HFFc6 (cell line): Measurements from ENCODE around the gene ZKSCAN1. TPM values are rescaled to one million over a fixed set of nuclear protein-coding genes. Genes with fewer than 3 reads are reported as not detected.
A peak's percentile ranks its signal among the peaks of the same experiment; 100 is the strongest.

ENCODE experiments used
- DNase-seq: peaks from one replicate; pipeline ENCODE4 v3.0.0-alpha.2; 2018
- H3K27ac Mint-ChIP-seq: 2 replicates; pipeline ENCODE4 v1.8.0; 2020; ENCODE audit warnings: mild to moderate bottlenecking, mixed read lengths
- H3K27me3 Mint-ChIP-seq: 2 replicates; pipeline ENCODE4 v1.8.0; 2021; ENCODE audit warnings: mild to moderate bottlenecking, moderate library complexity, mixed read lengths; ENCODE audit not compliant: insufficient read depth
- H3K36me3 Mint-ChIP-seq: 2 replicates; pipeline ENCODE4 v1.8.0; 2021; ENCODE audit warnings: low read depth, mixed read lengths
- H3K4me1 Mint-ChIP-seq: 2 replicates; pipeline ENCODE4 v1.8.0; 2020; ENCODE audit warnings: low read depth, mixed read lengths
- H3K4me3 Mint-ChIP-seq: 2 replicates; pipeline ENCODE4 v1.8.0; 2020; ENCODE audit warnings: mild to moderate bottlenecking, moderate library complexity, mixed read lengths
- H3K9me3 Mint-ChIP-seq: 2 replicates; pipeline ENCODE4 v1.8.0; 2020; ENCODE audit warnings: mild to moderate bottlenecking, mixed read lengths
- total RNA-seq, 6 experiments: library from RNA; stranded (reverse); fragmentation: NEBNext Ultra II Directional; extraction: Animal tissue kit (Norgen Biotek cat#: 25700); gene quantifications; 2 replicates in 1 of 6; 3 replicates in 5 of 6; pipeline ENCODE4 v1.2.3, GENCODE V29; 2021
- TF ChIP-seq, protein P1 (sequence below): fragments of 200-600 bp; sonication (generic); IDR thresholded peaks from 2 replicates; pipeline ENCODE4 v1.5.0; 2021; ENCODE audit warnings: antibody characterized with exemption, mild to moderate bottlenecking

Gene ZKSCAN1
- total RNA-seq, 6 experiments from 2014 or later, result 55.9 to 77.4 (median 63.1) TPM

DNA sequence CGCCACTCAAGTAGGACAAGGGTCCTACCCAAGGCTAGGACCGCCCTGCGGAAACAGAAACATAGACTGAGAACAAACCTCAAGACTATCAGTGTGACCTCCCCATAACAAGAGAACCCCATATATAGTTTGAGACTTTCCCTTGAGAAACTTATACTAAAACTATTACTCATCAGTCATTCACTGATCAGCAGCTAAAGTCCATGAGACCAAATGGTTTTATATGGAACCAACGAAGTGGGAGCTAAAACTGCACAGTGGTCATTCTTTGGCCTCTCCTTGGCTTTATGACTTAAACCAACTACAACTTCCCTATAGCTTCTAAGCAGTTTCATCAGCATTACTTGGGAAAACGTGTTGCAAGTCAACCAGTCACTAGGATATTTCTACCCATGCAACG, 20.5 kb downstream of the ZKSCAN1 start:
- H3K4me3 Mint-ChIP-seq, result peak overlapping the region; percentile 71

DNA sequence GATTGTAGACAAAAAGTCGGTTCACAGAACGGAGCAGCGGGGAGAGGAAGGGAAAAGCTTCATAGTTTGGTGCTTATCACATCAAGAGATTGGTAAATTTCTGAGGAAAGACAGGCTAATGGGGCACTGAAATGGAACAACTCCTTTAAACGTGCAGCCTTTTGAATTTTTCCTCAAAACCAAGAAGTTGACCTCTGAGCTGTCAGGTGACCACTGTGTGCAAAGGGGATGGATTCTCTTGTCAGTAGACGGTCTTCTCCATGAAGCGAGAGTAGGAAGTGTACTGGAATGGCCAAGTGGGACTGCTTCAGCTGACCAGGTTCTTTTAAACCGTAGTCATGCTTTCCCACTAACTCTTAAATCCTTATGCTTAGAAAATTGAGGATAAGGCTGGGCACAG, 22.9 kb downstream of the ZKSCAN1 start:
- Mint-ChIP-seq H3K36me3 (peaks cover 42% of the 10 kb centered on the region), H3K4me3 (no peak overlapping the region)

More for the DNA sequence above, 20.5 kb downstream of the ZKSCAN1 start:
- Mint-ChIP-seq H3K9me3 (peaks cover 14% of the 10 kb centered on the region), H3K27me3 (peaks cover 2% of the 10 kb centered on the region; the same call in 1 of the 2 replicates), H3K36me3 (peaks cover 62% of the 10 kb centered on the region), H3K4me1 (peaks cover 50% of the 10 kb centered on the region), H3K27ac (peak overlapping the region; percentile 97)
- TF ChIP-seq, protein P1, sequence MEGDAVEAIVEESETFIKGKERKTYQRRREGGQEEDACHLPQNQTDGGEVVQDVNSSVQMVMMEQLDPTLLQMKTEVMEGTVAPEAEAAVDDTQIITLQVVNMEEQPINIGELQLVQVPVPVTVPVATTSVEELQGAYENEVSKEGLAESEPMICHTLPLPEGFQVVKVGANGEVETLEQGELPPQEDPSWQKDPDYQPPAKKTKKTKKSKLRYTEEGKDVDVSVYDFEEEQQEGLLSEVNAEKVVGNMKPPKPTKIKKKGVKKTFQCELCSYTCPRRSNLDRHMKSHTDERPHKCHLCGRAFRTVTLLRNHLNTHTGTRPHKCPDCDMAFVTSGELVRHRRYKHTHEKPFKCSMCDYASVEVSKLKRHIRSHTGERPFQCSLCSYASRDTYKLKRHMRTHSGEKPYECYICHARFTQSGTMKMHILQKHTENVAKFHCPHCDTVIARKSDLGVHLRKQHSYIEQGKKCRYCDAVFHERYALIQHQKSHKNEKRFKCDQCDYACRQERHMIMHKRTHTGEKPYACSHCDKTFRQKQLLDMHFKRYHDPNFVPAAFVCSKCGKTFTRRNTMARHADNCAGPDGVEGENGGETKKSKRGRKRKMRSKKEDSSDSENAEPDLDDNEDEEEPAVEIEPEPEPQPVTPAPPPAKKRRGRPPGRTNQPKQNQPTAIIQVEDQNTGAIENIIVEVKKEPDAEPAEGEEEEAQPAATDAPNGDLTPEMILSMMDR, result no peak
- no peak for DNase-seq

DNA sequence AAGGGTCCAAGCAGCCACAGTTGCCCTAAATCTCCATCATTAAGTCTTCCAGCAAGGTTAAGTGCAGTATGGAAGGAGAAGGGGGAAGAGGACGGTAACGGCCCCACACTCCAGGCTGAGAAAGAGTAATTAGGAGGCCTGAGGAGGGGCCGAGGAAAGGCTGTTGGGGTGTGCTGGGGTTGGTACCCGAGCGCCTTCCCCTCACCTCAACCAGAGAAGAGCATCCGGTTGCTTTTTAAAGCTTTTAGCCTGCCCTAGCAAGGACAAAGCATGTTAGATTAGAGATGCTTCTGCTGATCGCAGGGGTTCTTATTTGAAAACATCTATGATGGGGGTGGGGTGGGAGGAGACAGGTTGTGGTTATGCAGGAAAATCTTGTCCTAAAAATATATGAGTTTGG, 25.2 kb downstream of the ZKSCAN1 start:
- DNase-seq, result no peak
- Mint-ChIP-seq H3K4me1 (peaks cover 33% of the 10 kb centered on the region), H3K27me3 (no peaks in the 10 kb centered on the region), H3K27ac (no peak overlapping the region), H3K4me3 (no peak overlapping the region), H3K9me3 (no peaks in the 10 kb centered on the region), H3K36me3 (peaks cover 22% of the 10 kb centered on the region)
- TF ChIP-seq, protein P1, result no peak

More for the DNA sequence above, 22.9 kb downstream of the ZKSCAN1 start:
- Mint-ChIP-seq H3K27ac (no peak overlapping the region), H3K27me3 (no peaks in the 10 kb centered on the region), H3K9me3 (peaks cover 10% of the 10 kb centered on the region), H3K4me1 (peaks cover 56% of the 10 kb centered on the region)
- TF ChIP-seq, protein P1, result no peak
- DNase-seq, result no peak

DNA sequence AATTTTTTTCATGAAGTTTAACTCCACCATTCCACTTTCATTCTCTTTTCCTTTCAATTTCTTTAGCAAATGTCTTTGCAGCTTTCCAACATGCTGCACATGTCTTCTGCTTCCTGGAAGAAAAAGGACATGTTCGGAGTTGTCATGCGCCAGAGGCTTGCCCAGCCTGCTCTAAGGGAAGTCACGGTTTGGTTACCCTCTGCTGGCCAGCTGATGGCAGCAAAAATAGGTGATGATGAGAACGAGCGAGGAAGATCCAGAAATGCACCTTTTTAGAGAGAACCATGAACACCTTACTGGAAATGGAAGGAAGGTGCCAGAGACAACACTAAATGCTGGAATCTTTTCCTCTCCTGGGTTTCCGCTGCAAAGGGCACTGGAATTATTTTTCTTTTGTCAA, 29.3 kb downstream of the ZKSCAN1 start:
- DNase-seq, result no peak
- no peak overlapping the region for H3K4me3 Mint-ChIP-seq
- no peak overlapping the region for H3K27ac Mint-ChIP-seq
- TF ChIP-seq, protein P1, result no peak
- no peaks in the 10 kb centered on the region for H3K9me3 Mint-ChIP-seq
- no peaks in the 10 kb centered on the region for H3K36me3 Mint-ChIP-seq
- H3K27me3 Mint-ChIP-seq, result no peaks in the 10 kb centered on the region; the same call in 1 of the 2 replicates
- H3K4me1 Mint-ChIP-seq, result peaks cover 28% of the 10 kb centered on the region

DNA sequence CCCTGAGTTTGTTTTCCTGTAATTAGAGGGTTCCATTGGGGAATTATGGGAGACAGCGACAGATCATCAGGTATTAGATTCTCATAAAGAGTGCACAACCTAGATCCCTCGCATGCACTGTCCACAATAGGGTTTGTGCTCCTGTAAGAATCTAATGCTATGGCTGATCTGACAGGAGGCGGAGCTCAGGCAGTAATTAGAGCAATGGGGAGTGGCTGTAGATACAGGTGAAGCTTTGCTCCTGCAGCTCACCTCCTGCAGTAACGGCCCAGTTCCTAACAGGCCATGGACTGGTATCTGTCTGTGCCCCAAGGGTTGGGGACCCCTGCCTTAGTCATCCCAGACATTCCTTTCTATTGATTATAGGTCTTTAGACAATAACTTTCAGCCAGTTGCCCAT, 33.3 kb downstream of the ZKSCAN1 start:
- H3K27ac Mint-ChIP-seq, result peak overlapping the region; percentile 34
- no peaks in the 10 kb centered on the region for H3K9me3 Mint-ChIP-seq
- TF ChIP-seq, protein P1, result no peak
- peak overlapping the region; percentile 27; the same call in 1 of the 2 replicates for H3K4me3 Mint-ChIP-seq
- H3K36me3 Mint-ChIP-seq, result no peaks in the 10 kb centered on the region; the same call in 1 of the 2 replicates
- no peaks in the 10 kb centered on the region; the same call in 1 of the 2 replicates for H3K27me3 Mint-ChIP-seq
- H3K4me1 Mint-ChIP-seq, result peaks cover 25% of the 10 kb centered on the region
- no peak for DNase-seq
